Measurements from ENCODE around the gene MRC2. TPM values are rescaled to one million over a fixed set of nuclear protein-coding genes. Genes with fewer than 3 reads are reported as not detected.

Gene MRC2
- total RNA-seq, 1 donor from 2014 or later = 72.3 TPM

- DNase-seq (ENCODE audit: low read depth, low spot score) = no peak
Measured at GRCh38 chr17:62614142-62614541, 13.3 kb upstream of the MRC2 start.

GRCh38 chr17:62615503-62615902 lies 12.0 kb upstream of the MRC2 start:
- DNase-seq (ENCODE audit: low read depth, low spot score) = no peak

GRCh38 chr17:62616993-62617893 lies 10.2 kb upstream of the MRC2 start:
- DNase-seq (ENCODE audit: low read depth, low spot score) = no peak

GRCh38 chr17:62617894-62618472 lies 9.5 kb upstream of the MRC2 start:
- no peak for DNase-seq (ENCODE audit: low read depth, low spot score)

GRCh38 chr17:62618647-62619416 lies 8.6 kb upstream of the MRC2 start:
- DNase-seq (ENCODE audit: low read depth, low spot score) = no peak

GRCh38 chr17:62619417-62620155 lies 7.9 kb upstream of the MRC2 start:
- DNase-seq (ENCODE audit: low read depth, low spot score) = no peak

DNA sequence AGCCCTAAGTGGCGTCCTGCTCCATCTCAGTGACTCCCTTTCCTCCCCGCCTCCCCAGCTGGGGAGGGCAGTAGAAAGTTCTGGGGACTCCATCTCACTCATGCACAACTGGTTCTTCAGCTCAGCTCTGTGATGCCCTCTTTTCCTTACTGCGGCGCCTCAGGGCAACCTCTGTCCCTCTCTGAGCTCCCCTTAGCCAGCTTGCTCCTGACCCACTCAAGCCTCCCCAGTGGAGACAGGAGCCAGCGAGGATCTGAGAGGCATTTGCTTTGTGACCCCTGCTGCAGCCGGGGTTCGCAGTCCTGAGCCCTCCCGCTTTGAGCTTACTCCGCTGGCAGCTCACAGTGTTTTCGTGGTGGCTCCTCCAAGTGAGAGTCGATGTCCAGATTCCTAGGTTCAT lies 6.2 kb upstream of the MRC2 start:
- no peak for DNase-seq (ENCODE audit: low read depth, low spot score)

DNA sequence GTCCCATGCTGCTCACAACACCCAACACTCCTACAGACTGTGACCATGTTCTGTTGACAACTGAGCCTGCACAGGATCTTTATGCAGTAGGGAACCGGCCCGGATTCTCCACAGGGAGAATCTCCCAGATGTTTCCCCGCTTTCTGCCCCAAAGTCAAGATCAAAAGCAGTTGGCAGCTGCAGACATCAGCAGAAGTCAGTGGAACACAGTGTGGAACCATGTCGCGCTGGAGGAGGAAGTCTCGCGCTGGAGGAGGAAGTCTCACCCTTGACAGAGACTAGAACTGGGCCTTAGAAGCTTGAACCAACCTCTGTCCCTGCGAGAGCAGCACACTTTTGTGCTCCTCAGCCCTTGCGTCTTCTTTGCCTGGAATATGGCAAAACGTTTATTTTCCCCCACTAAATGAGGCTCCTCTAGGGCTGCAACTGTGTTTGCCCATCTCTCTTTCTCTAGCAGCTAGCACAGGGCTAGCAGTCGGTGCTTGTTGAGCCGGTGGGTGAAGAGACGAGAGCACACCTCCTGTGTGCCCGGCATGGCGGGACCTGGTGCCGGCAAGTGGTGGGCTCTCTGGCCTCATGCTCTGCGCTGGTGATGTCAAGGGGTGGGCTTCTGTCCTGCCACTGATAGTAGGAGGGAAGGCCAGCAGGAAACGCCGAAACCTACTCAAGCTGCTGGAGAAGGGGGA lies 2.1 kb upstream of the MRC2 start:
- no peak for DNase-seq (ENCODE audit: low read depth, low spot score)

- no peak for DNase-seq (ENCODE audit: low read depth, low spot score)
Measured at GRCh38 chr17:62625870-62626200, 1.6 kb upstream of the MRC2 start.

DNA sequence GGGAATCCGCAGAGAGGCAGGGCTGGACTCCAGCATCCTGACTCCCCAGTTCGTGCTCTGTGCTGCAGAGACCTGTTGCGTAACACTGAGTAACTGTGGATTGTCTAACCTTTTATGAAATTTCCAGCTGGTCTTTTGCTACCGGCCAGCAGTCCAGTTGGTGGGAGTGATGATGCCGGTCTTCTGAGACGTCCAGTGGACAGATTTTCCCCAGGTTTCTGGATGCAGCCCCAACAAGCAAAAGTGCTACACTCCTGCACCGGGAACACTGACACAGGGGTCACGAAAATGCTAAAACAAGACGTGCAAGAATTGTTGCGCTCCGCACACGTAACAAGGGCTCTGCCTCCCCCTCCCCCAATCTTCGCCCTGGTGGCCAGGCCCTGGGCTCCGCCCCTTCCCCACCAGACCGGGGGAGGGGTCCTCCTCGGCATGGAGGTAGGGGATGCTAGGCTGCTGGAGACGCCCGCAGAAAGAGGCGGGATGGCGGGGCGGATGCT lies 701 bp upstream of the MRC2 start:
- no peak for DNase-seq (ENCODE audit: low read depth, low spot score)

- no peak for DNase-seq (ENCODE audit: low read depth, low spot score)
Measured at GRCh38 chr17:62627904-62628633, 599 bp downstream of the MRC2 start.

DNA sequence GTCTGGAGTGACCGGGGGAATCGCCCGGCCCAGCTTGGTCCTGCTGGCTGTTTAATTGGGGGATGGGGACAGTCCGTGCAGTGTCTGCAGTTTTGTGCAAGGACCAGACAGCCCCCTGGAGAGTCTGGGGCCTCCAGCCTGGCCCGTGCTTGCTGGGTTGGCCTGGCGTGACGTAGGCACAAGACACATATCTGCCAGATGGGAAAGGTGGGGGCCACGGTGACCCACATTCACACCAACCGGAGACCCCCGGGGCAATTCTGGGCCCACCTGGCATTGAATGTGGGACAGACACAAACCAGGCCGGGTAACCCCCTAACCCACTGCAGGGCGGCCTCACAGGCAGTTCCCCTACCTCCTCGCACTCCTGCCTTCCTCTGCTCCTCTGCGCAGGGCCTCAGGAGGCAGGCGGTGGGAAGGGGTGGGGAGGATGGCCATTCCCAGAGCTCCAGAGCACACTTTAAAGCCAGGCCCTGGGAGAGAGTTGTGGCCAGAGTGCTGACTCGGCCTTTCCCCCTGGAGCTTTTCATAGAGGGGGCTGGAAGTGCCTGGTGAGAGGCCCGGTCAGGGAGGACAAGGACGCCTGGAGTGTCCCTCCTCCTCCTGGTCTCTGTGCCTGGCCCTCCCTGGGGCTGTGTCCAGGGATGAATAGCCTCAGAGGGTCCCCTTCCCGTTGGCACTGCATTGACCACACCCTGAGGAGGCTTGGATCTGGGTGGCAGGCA lies 1.5 kb downstream of the MRC2 start:
- DNase-seq (ENCODE audit: low read depth, low spot score) = no peak

GRCh38 chr17:62629556-62630364 lies 2.3 kb downstream of the MRC2 start:
- DNase-seq (ENCODE audit: low read depth, low spot score) = no peak

- no peak for DNase-seq (ENCODE audit: low read depth, low spot score)
Measured at GRCh38 chr17:62630365-62631085, 3.1 kb downstream of the MRC2 start.

GRCh38 chr17:62631086-62631935 lies 3.8 kb downstream of the MRC2 start:
- no peak for DNase-seq (ENCODE audit: low read depth, low spot score)

DNA sequence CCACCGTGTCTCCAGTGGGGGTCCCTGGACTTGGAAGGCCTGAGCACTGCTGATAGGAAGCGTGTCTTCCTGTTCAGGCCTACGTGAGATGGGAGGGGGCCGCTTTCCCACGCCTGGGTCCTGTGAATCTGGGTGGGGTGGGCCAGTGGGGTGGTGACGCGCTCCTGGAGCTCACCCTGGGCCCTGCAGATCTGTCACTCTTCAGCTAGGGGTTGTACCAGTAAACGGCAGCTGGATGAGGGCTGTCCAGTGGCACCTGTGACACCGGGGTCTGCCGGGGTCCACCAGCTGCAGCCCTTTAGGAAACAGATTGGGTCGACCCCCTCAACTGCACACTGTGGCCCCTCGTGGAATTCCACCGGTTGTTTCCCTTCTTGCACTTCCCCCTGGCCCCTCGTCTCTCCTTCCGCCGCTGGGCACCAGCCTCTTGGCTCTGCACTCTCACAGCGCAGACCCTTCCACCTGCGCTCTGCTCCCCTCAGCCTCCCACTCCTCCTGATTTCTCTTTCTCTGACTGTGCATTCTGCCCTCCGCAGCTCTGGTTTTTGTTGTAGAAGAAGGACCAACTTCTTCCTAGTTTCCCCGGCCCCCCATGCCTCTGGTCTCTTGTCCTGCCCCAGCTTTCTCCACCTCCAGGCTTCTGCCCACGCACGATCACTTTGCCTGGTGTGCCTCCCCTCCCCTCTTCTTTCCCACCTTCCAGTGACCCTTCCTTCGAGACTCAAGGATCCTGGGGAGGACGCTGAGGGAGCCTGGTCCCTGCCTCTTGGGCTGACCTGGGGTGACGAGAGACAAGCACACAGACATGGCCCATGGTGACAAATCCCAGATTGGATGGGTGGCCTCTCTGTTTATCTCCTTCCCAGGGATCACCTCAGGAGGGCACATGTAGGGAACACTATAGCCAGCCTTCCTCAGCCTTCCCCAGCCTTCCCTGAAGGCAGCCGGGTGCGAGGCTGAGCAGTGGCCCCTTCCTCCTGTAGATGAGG lies 4.8 kb downstream of the MRC2 start:
- no peak for DNase-seq (ENCODE audit: low read depth, low spot score)
